Measurements from ENCODE around the gene SERPINB3. TPM values are rescaled to one million over a fixed set of nuclear protein-coding genes. Genes with fewer than 3 reads are reported as not detected.

SERPINB3 gene
- total RNA-seq, 4 donors from 2014 or later, result not detected

DNA sequence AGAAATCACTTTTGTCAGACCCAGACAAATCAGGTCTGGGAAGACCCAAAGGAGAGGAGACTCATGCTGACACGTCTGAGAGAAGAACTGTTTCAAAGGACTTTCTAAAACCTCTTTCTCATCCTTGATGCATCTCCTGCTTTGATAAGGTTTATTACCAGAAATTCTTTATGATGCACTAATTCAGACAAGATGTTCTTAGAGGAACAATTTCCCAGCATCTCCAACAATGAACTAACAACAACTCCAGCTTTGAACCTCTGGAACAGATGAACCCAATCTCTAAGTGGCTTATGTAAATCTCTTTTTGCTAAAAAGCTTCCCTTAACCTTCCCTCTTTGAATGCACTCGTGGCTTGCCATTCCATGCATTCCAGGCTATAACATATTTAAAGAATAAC, 25.2 kb upstream of the SERPINB3 start:
- Histone ChIP-seq H3K27ac (no peak overlapping the region), H3K4me1 (no peaks in the 10 kb centered on the region), H3K36me3 (no peaks in the 10 kb centered on the region), H3K4me3 (no peak overlapping the region), H3K9me3 (no peaks in the 10 kb centered on the region), H3K27me3 (no peaks in the 10 kb centered on the region)
- no peak for DNase-seq
- TF ChIP-seq POLR2A (IDR thresholded peaks at IDR 0.05) (no peak), EP300 (IDR thresholded peaks at IDR 0.05; ENCODE audit: low read depth) (no peak), POLR2AphosphoS5 (IDR thresholded peaks at IDR 0.05) (no peak)
- TF ChIP-seq, protein P1, sequence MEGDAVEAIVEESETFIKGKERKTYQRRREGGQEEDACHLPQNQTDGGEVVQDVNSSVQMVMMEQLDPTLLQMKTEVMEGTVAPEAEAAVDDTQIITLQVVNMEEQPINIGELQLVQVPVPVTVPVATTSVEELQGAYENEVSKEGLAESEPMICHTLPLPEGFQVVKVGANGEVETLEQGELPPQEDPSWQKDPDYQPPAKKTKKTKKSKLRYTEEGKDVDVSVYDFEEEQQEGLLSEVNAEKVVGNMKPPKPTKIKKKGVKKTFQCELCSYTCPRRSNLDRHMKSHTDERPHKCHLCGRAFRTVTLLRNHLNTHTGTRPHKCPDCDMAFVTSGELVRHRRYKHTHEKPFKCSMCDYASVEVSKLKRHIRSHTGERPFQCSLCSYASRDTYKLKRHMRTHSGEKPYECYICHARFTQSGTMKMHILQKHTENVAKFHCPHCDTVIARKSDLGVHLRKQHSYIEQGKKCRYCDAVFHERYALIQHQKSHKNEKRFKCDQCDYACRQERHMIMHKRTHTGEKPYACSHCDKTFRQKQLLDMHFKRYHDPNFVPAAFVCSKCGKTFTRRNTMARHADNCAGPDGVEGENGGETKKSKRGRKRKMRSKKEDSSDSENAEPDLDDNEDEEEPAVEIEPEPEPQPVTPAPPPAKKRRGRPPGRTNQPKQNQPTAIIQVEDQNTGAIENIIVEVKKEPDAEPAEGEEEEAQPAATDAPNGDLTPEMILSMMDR (IDR thresholded peaks at IDR 0.05), result no peak
- WGBS, 2 donors (ENCODE audit: low coverage in 1 of 2), result 25 to 56% methylated on average over 1 to 2 of the region's 2 CpGs
- in situ Hi-C loops (cut with MboI; ENCODE audit: low pct_ligation_motif_present in 1 of 4, low pct_unique_long_range_greater_than_20kb in 1 of 4, low sequenced_read_pairs in 3 of 4), result no loop called here
- intact Hi-C loops (cut with DNase I; ENCODE audit: low total_unique reads), result no loop called here

DNA sequence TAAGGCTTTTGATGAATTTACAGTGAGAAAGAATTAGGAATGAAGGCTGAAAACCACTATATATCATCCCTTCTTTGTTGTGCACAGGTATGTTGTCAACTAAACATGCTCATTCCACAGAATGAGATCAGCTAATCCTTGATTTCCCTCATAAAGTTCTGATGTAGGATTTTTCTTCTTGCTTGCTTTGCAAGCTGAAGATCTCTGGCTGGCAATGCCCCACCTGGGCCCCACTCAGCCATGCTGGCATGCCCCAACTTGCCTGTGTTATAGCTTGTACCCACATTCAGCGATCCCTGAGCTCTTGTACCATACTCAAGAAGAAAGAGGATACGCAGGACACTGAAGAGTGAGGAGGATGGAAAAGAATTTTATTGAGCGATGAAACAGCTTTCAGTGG, 23.0 kb upstream of the SERPINB3 start:
- Histone ChIP-seq H3K4me3 (no peak overlapping the region), H3K9me3 (no peaks in the 10 kb centered on the region), H3K36me3 (no peaks in the 10 kb centered on the region), H3K27me3 (no peaks in the 10 kb centered on the region), H3K27ac (no peak overlapping the region), H3K4me1 (no peaks in the 10 kb centered on the region)
- TF ChIP-seq EP300 (IDR thresholded peaks at IDR 0.05; ENCODE audit: low read depth) (no peak), POLR2AphosphoS5 (IDR thresholded peaks at IDR 0.05) (no peak), POLR2A (IDR thresholded peaks at IDR 0.05) (no peak)
- WGBS, 2 donors (ENCODE audit: low coverage in 1 of 2), result 97 to 100% methylated on average over 1 to 3 of the region's 3 CpGs
- in situ Hi-C loops (cut with MboI; ENCODE audit: low pct_ligation_motif_present in 1 of 4, low pct_unique_long_range_greater_than_20kb in 1 of 4, low sequenced_read_pairs in 3 of 4) (no loop called here), intact Hi-C loops (cut with DNase I; ENCODE audit: low total_unique reads) (no loop called here)
- DNase-seq, result no peak

DNA sequence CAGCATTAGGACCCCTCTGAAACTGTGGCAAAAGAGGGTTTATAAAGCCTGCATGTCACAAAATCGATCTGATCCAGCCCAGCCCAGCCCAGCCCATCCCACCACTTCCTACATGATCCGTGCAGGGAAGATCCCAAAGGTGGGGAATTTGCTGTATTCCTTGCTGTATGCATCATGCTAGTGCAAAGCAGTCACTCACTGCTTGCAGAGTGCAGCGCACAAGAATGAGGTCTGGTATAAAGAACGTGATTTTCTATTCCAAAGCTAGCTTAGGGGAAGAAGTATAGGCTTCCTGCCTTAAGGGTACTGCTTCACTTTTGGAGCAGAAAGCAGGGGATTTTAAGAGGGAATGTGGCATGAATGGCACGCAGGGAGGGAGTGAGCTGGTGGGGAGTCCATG, 22.2 kb upstream of the SERPINB3 start:
- Histone ChIP-seq H3K4me1 (no peaks in the 10 kb centered on the region), H3K27me3 (no peaks in the 10 kb centered on the region), H3K9me3 (no peaks in the 10 kb centered on the region), H3K36me3 (no peaks in the 10 kb centered on the region), H3K4me3 (no peak overlapping the region), H3K27ac (no peak overlapping the region)
- in situ Hi-C loops (cut with MboI; ENCODE audit: low pct_ligation_motif_present in 1 of 4, low pct_unique_long_range_greater_than_20kb in 1 of 4, low sequenced_read_pairs in 3 of 4), result no loop called here
- intact Hi-C loops (cut with DNase I; ENCODE audit: low total_unique reads), result no loop called here
- DNase-seq, result no peak
- WGBS, 2 donors (ENCODE audit: low coverage in 1 of 2), result 20 to 68% methylated on average over 1 to 5 of the region's 5 CpGs
- TF ChIP-seq EP300 (IDR thresholded peaks at IDR 0.05; ENCODE audit: low read depth) (no peak), POLR2A (IDR thresholded peaks at IDR 0.05) (no peak), POLR2AphosphoS5 (IDR thresholded peaks at IDR 0.05) (no peak)
- TF ChIP-seq, protein P1 (IDR thresholded peaks at IDR 0.05), result no peak

DNA sequence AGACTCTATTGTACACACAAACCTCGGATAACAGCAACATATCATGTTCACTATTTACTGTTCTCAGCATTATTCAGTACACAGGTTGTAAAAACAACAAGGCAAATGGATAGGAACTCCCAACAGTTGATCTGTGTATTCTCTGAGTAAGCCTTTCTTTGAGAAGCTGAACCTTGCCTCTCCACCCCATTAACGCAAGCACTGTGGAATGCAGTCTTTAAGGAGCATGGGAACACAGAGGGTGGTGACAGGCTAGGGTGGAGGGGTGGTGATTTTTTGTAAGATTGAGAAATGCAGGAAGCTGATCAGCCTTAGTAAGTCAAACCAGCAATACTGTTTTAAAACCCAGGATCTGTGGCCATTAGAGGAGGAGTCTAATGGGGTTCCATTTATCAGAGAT, 21.5 kb upstream of the SERPINB3 start:
- no peak overlapping the region for H3K27ac ChIP-seq
- no peaks in the 10 kb centered on the region for H3K4me1 ChIP-seq
- no peaks in the 10 kb centered on the region for H3K9me3 ChIP-seq
- TF ChIP-seq, protein P1 (IDR thresholded peaks at IDR 0.05), result no peak
- TF ChIP-seq POLR2A (IDR thresholded peaks at IDR 0.05) (no peak), EP300 (IDR thresholded peaks at IDR 0.05; ENCODE audit: low read depth) (no peak), POLR2AphosphoS5 (IDR thresholded peaks at IDR 0.05) (no peak)
- no peaks in the 10 kb centered on the region for H3K27me3 ChIP-seq
- WGBS, 2 donors (ENCODE audit: low coverage in 1 of 2), result 22 to 28% methylated on average over 2 of the region's 2 CpGs
- in situ Hi-C loops (cut with MboI; ENCODE audit: low pct_ligation_motif_present in 1 of 4, low pct_unique_long_range_greater_than_20kb in 1 of 4, low sequenced_read_pairs in 3 of 4), result no loop called here
- no peaks in the 10 kb centered on the region for H3K36me3 ChIP-seq
- intact Hi-C loops (cut with DNase I; ENCODE audit: low total_unique reads), result no loop called here
- no peak for DNase-seq
- H3K4me3 ChIP-seq, result no peak overlapping the region

All from transverse colon (tissue), 4 donors.